ENCODE data around the gene ACTG1.

Gene ACTG1

DNA sequence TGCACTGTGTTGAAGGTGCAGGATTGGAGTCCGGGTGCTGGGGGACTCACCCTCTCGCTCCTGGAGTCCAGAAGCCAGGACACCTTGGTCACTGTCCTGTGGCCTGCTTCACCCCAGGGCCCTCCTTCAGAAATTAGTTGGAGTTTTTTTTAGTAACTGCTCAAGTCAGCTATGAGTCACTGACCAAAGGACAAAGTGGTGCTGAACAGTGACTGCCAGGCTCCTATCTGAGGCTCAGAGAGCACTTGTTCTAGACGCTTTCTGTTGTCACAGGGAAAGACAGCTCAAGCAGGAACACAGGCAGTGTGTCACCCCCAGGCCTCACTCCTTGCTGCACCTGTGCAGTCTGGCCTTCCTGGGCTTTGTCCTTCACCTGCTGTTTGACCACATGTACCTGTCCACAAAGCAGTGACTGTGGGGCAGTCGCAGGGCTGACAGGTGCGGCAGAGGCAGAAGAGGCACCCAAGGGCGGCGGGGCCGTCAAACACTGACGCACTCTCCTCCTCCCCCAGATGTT, 43.6 kb upstream of the ACTG1 start:
- no peak overlapping the region for H3K4me3 ChIP-seq (ENCODE audit: low read depth, low read length)
- no peak for DNase-seq (ENCODE audit: low read depth)
- TF ChIP-seq, protein P1, sequence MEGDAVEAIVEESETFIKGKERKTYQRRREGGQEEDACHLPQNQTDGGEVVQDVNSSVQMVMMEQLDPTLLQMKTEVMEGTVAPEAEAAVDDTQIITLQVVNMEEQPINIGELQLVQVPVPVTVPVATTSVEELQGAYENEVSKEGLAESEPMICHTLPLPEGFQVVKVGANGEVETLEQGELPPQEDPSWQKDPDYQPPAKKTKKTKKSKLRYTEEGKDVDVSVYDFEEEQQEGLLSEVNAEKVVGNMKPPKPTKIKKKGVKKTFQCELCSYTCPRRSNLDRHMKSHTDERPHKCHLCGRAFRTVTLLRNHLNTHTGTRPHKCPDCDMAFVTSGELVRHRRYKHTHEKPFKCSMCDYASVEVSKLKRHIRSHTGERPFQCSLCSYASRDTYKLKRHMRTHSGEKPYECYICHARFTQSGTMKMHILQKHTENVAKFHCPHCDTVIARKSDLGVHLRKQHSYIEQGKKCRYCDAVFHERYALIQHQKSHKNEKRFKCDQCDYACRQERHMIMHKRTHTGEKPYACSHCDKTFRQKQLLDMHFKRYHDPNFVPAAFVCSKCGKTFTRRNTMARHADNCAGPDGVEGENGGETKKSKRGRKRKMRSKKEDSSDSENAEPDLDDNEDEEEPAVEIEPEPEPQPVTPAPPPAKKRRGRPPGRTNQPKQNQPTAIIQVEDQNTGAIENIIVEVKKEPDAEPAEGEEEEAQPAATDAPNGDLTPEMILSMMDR (IDR thresholded peaks at IDR 0.05; ENCODE audit: low read depth, low read length, missing control alignments), result no peak

DNA sequence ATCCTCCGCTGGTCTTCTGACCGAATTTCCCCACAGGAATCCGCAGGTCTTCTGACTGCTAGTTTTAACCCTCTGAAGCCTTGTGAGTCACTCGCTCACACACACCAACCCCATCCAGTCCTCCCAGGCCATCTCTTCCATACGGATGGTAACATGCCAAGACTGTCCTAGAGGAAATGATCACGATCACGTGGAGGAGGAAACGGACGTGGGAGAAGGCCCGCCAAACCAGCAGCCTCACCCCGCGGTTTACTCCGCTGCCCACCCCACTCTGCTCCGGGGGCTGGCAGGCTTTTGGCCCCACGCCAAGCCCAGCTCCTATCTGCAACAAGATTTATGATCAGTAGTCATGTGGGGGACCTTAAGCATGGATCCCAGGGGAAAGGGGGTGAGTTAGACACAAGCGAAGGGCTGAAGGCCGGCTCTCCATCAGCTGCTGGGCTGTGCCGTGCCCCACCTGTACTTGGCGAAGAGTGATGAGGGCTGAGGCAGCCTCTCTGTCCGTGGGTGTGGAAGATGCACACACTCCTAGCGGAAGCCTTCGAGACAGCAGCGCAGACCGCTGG, 41.1 kb upstream of the ACTG1 start:
- DNase-seq (ENCODE audit: low read depth), result no peak
- peak overlapping the region; percentile 98 for H3K4me3 ChIP-seq (ENCODE audit: low read depth, low read length)
- TF ChIP-seq, protein P1 (IDR thresholded peaks at IDR 0.05; ENCODE audit: low read depth, low read length, missing control alignments), result no peak

DNA sequence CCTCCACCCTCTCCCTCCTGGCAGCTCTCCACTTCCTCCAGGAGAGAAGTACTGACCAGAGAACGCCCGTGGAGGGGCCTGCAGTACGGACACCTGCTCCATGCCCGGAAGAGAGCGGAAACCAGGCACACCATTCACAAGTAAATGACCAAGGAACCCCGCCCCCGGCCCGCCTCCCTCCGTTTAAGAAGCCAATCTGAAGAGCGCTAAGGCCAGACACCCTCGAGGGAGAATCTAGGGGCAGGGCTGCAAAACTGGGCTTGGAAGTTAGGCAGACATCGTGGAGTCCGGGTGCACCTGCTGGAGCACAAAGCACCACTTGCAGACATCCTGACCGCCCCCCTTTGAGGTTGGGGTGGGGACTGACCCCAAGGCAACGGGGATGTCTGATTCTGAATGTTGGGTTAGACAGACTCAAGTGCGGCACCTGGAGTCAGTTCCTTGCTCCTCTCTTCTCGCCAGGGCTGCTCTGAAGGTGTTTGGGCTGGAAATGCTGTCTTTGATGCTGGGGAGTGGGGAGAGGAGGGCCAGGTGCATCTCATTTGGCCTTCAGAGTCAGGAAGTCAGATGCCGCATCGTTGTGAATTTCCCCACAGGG, 40.5 kb upstream of the ACTG1 start:
- peak overlapping the region; percentile 98 for H3K4me3 ChIP-seq (ENCODE audit: low read depth, low read length)
- TF ChIP-seq, protein P1 (IDR thresholded peaks at IDR 0.05; ENCODE audit: low read depth, low read length, missing control alignments), result peak; percentile 38
- DNase-seq (ENCODE audit: low read depth), result peak; percentile 73

DNA sequence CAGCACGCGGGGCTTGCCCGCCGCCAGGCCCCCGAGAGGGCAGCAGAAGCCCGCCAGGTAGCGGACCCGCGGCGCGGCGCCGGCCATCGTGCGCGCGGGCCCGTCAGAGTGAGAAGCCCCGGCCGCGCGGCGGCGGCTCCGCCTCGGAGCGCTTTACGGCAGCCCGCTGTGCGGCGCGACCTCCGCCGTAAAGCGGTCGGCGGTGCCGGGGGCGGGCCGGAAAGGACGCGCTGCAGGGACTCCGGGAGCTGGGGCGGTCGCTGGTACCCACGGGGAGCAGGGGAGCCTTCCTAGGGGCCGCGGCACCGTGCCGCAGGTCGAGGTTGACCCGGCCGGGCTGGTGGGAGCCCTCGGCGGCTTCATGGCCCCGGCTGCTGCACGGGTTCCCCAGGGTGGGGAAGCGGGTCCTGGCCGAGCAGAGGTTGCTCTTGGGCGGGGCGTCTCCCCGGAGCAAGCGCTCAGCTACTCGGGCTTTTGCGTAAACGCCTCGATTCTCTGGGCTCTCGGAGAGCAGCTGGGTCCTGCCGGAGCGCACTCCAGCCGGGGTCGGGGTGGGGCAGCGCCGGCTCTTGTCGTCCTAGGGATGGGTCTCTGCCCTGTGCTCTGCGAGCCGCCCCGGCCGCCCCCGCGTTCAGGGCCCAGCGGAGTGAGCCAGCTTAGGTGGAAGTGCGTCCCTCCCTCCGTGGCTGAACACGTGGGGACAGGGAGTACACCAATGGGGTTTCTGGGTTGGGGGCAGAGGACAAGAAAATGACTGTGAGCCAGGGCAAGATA, 39.8 kb upstream of the ACTG1 start, which contains the start of gene FAAP100:
TSS of gene FAAP100 (minus strand) at position 110 of the 774 bp plus-strand sequence. CDS start at position 87, 23 bp downstream.
- peak within 1 kb of the TSS; percentile 98 for H3K4me3 ChIP-seq (ENCODE audit: low read depth, low read length)
- peak; percentile 39 for DNase-seq (ENCODE audit: low read depth)
- TF ChIP-seq, protein P1 (IDR thresholded peaks at IDR 0.05; ENCODE audit: low read depth, low read length, missing control alignments), result no peak

GRCh38 chr17:81551458-81552243, 39.1 kb upstream of the ACTG1 start:
- DNase-seq (ENCODE audit: low read depth), result no peak
- peak overlapping the region; percentile 98 for H3K4me3 ChIP-seq (ENCODE audit: low read depth, low read length)
- TF ChIP-seq, protein P1 (IDR thresholded peaks at IDR 0.05; ENCODE audit: low read depth, low read length, missing control alignments), result no peak

GRCh38 chr17:81550830-81551457, 38.3 kb upstream of the ACTG1 start:
- DNase-seq (ENCODE audit: low read depth), result no peak
- TF ChIP-seq, protein P1 (IDR thresholded peaks at IDR 0.05; ENCODE audit: low read depth, low read length, missing control alignments), result no peak
- peak overlapping the region; percentile 98 for H3K4me3 ChIP-seq (ENCODE audit: low read depth, low read length)

Data from GM12864 (cell line).